C4-2B (cell line): Measurements from ENCODE around the gene TP73.

Source experiments
- CTCF ChIP-seq: fragments of 450-650 bp; conservative IDR thresholded peaks from 2 replicates; pipeline ENCODE4 v1.5.1; 2017; ENCODE audit warnings: mild to moderate bottlenecking
- ZFX ChIP-seq: fragments of 450-650 bp; IDR thresholded peaks from 2 replicates; pipeline ENCODE4 v1.6.1; 2017

- TF ChIP-seq CTCF = no peak
- no peak for TF ChIP-seq ZFX
Observed at GRCh38 chr1:3703786-3704371, 51.6 kb downstream of the TP73 start.
